Adrenal gland (tissue), 19 donors: ENCODE data around the gene KARS1. TPM values are rescaled to one million over a fixed set of nuclear protein-coding genes. Genes with fewer than 3 reads are reported as not detected.

Experiments used
- DNase-seq, 7 donors: peaks; one replicate each; pipeline ENCODE4 v3.0.0-alpha.2; 2019 to 2020
- H3K27ac ChIP-seq, 5 donors: fragments of 200-600 bp; sonication (generic) in 4 of 5; 1 replicate in 3 of 5; 2 replicates in 2 of 5; pipeline versions ENCODE4 v1.5.1 to v1.8.0; 2016 to 2020; ENCODE audit warnings: mild to moderate bottlenecking in 1 of 5
- H3K27me3 ChIP-seq: fragments of 200-600 bp; 2 replicates; pipeline ENCODE4 v1.8.0; 2021
- H3K36me3 ChIP-seq, 2 donors: fragments of 200-600 bp; replicated peaks in 1 of 2; 1 replicate in 1 of 2; 2 replicates in 1 of 2; pipeline versions ENCODE4 v1.5.1 to v1.8.0; 2018 to 2022
- H3K4me1 ChIP-seq, 2 donors: fragments of 200-600 bp; replicated peaks in 1 of 2; 1 replicate in 1 of 2; 2 replicates in 1 of 2; pipeline versions ENCODE4 v1.5.1 to v1.8.0; 2018 to 2021
- H3K4me3 ChIP-seq, 4 donors: fragments of 200-600 bp; sonication (generic) in 3 of 4; one replicate each; pipeline ENCODE4 v1.5.1; 2016 to 2018
- H3K9me3 ChIP-seq, 3 donors: fragments of 200-600 bp; sonication (generic) in 1 of 3; replicated peaks in 1 of 3; 1 replicate in 2 of 3; 2 replicates in 1 of 3; pipeline versions ENCODE4 v1.5.1 to v1.8.0; 2016 to 2021
- CTCF ChIP-seq, 6 experiments: fragments of 450-650 bp in 4 of 6; fragments of 200-600 bp in 2 of 6; sonication (generic) in 1 of 6; IDR thresholded peaks; 1 replicate in 5 of 6; 2 replicates in 1 of 6; pipeline versions ENCODE4 v1.5.1 to v1.8.0; 2016 to 2021; ENCODE audit warnings: antibody characterized with exemption in 6 of 6, mild to moderate bottlenecking in 2 of 6, moderate library complexity in 1 of 6
- POLR2A ChIP-seq, 2 donors: fragments of 450-650 bp; IDR thresholded peaks; one replicate each; pipeline ENCODE4 v1.6.1; 2017; ENCODE audit warnings: antibody characterized with exemption in 2 of 2, mild to moderate bottlenecking in 2 of 2, moderate library complexity in 1 of 2
- WGBS, 4 donors: extraction: QIAGEN DNeasy Blood & Tissue Kit in 2 of 4; methylation state at CpG; one replicate each; pipeline versions ENCODE4 v1.1.5 to v1.1.7; 2013 to 2017; 5-methylcytosine and 5-hydroxymethylcytosine counted together
- intact Hi-C, 2 donors: fragments of 100-400 bp; cut with DNase I; formaldehyde crosslinking; loops; one replicate each; pipeline versions ENCODE4 v1.14.1 to v1.15.0; 2022 to 2023
- long read RNA-seq, 10 donors: library from polyadenylated mRNA in 3 of 10; unstranded in 2 of 10; stranded (forward) in 1 of 10; transcript quantifications; one replicate each; pipeline ENCODE4 v2.0.0 and lab custom pipeline, GENCODE V29; 2021 to 2026
- polyA plus RNA-seq, 3 donors: library from polyadenylated mRNA; stranded (reverse); fragments of 200-250 nt in 2 of 3; fragments of 350-450 nt in 1 of 3; fragmentation: Illumina TruSeq in 1 of 3; extraction: RNeasy Lipid Tissue Mini Kit (QIAGEN cat#74804) in 1 of 3; gene quantifications; one replicate each; pipeline ENCODE4 v1.2.3, GENCODE V29; 2013 to 2014
- total RNA-seq, 9 donors: library from RNA; depleted of rRNA in 4 of 9; stranded (reverse); fragments of >200 nt in 4 of 9; fragments of 120-200 nt in 1 of 9; fragmentation: NEBNext Ultra II Directional in 1 of 9; extraction: Animal tissue kit (Norgen Biotek cat#: 25700) in 1 of 9; gene quantifications; one replicate each; pipeline versions ENCODE4 v1.1.0 to v1.2.4, GENCODE V29; 2013 to 2023
- donor health status: healthy with polysubstance abuse.
- donor health status: Bipolar disorder and iron deficiency.
- donor health status: DM: yes; HTN: yes; CAD: no.
- donor health status: DM: no; HTN: no; CAD: no.
- donor health status: DM: no; HTN: no; CAD: no.
- donor health status: DM: yes; HTN: yes; CAD: no.

Gene KARS1
- total RNA-seq (100 to 1,000 TPM in 1 of 9 donors, 10 to 100 TPM in 8; 48.4 to 118 (median 81.5) TPM), polyA plus RNA-seq (100 to 1,000 TPM in 1 of 3 donors, 10 to 100 TPM in 2; 59.1 to 156 (median 70.0) TPM)
- long read RNA-seq, donor 1, transcript KARS-211 (2 exons, 589 nt) = minor isoform, 12 of 296 reads
- long read RNA-seq, donor 1, transcript KARS-202 (15 exons, 2,421 nt) = minor isoform, 5 of 296 reads
- long read RNA-seq, donor 1, transcript KARS-201 (14 exons, 2,005 nt) = major isoform, 25 of 296 reads
- long read RNA-seq, donor 1, partial matches to known transcripts = 232 of 296 reads
- long read RNA-seq, donor 1, other reads (novel, unspliced or antisense) = 22 of 296 reads
- long read RNA-seq, donor 2, transcript KARS-201 (14 exons, 2,005 nt) = major isoform, 17 of 215 reads
- long read RNA-seq, donor 2, transcript KARS-211 (2 exons, 589 nt) = minor isoform, 13 of 215 reads
- long read RNA-seq, donor 2, partial matches to known transcripts = 31 of 215 reads
- long read RNA-seq, donor 2, other reads (novel, unspliced or antisense) = 150 of 215 reads
- long read RNA-seq, donor 3, transcript KARS-201 (14 exons, 2,005 nt) = major isoform, 17 of 525 reads
- long read RNA-seq, donor 3, transcript KARS-211 (2 exons, 589 nt) = minor isoform, 7 of 525 reads
- long read RNA-seq, donor 3, partial matches to known transcripts = 311 of 525 reads
- long read RNA-seq, donor 3, other reads (novel, unspliced or antisense) = 186 of 525 reads
- long read RNA-seq, donor 4, transcript KARS-201 (14 exons, 2,005 nt) = major isoform, 32 of 48 reads
- long read RNA-seq, donor 4, partial matches to known transcripts = 9 of 48 reads
- long read RNA-seq, donor 4, other reads (novel, unspliced or antisense) = 1 of 48 reads
- long read RNA-seq, donor 5, transcript KARS-202 (15 exons, 2,421 nt) = minor isoform, 22 of 98 reads
- long read RNA-seq, donor 5, transcript KARS-201 (14 exons, 2,005 nt) = major isoform, 58 of 98 reads
- long read RNA-seq, donor 5, partial matches to known transcripts = 9 of 98 reads
- long read RNA-seq, donor 5, other reads (novel, unspliced or antisense) = 8 of 98 reads
- long read RNA-seq, donor 6, transcript KARS-202 (15 exons, 2,421 nt) = minor isoform, 7 of 45 reads
- long read RNA-seq, donor 6, transcript KARS-201 (14 exons, 2,005 nt) = major isoform, 26 of 45 reads
- long read RNA-seq, donor 6, partial matches to known transcripts = 6 of 45 reads
- long read RNA-seq, donor 6, other reads (novel, unspliced or antisense) = 3 of 45 reads
- long read RNA-seq, donor 7, partial matches to known transcripts = 6 of 15 reads
- long read RNA-seq, donor 7, other reads (novel, unspliced or antisense) = 0 of 15 reads
- long read RNA-seq, donor 8, transcript KARS-201 (14 exons, 2,005 nt) = major isoform, 20 of 31 reads
- long read RNA-seq, donor 8, transcript KARS-211 (2 exons, 589 nt) = minor isoform, 7 of 31 reads
- long read RNA-seq, donor 8, partial matches to known transcripts = 0 of 31 reads
- long read RNA-seq, donor 8, other reads (novel, unspliced or antisense) = 0 of 31 reads
- long read RNA-seq, donor 9, transcript KARS-201 (14 exons, 2,005 nt) = major isoform, 8 of 199 reads
- long read RNA-seq, donor 9, transcript KARS-211 (2 exons, 589 nt) = major isoform, 8 of 199 reads
- long read RNA-seq, donor 9, partial matches to known transcripts = 11 of 199 reads
- long read RNA-seq, donor 9, other reads (novel, unspliced or antisense) = 168 of 199 reads
- long read RNA-seq, donor 10, transcript KARS-201 (14 exons, 2,005 nt) = major isoform, 8 of 173 reads
- long read RNA-seq, donor 10, partial matches to known transcripts = 11 of 173 reads
- long read RNA-seq, donor 10, other reads (novel, unspliced or antisense) = 154 of 173 reads

GRCh38 chr16:75647492-75648264, at the start of gene KARS1, which contains the start of gene TERF2IP:
Gene KARS1, minus strand, starts transcription at chr16:75647665. Its CDS starts 26 bp downstream, at chr16:75647639.
Gene TERF2IP, plus strand, starts transcription at chr16:75647773. Its CDS starts 110 bp downstream, at chr16:75647883.
- Histone ChIP-seq H3K4me3 (peak within 1 kb of the TSS; percentile 78 to 97 (median 92)), H3K36me3 (peaks cover 0 to 14% of the 10 kb centered on the region in 2 donors), H3K4me1 (peaks cover 23 to 47% of the 10 kb centered on the region in 2 donors), H3K9me3 (no peaks in the 10 kb centered on the region), H3K27me3 (no peaks in the 10 kb centered on the region), H3K27ac (peak within 1 kb of the TSS; percentile 90 to 98 (median 96))
- intact Hi-C loops = no loop called here
- peak; percentile 92 to 96 (median 94) for DNase-seq
- WGBS, 4 donors = 0 to 2% (median 0%) methylated on average over 14 to 76 of the region's 76 CpGs
- peak; percentile 92 to 98 for TF ChIP-seq POLR2A (IDR thresholded peaks at IDR 0.05)
- TF ChIP-seq CTCF (IDR thresholded peaks at IDR 0.05) = no peak

GRCh38 chr16:75695708-75696107, 48.2 kb upstream of the KARS1 start:
- WGBS, 4 donors = 74 to 80% (median 79%) methylated on average over 6 of the region's 6 CpGs
- DNase-seq = no peak

More at GRCh38 chr16:75695708-75696107, 48.2 kb upstream of the KARS1 start:
- H3K4me1 ChIP-seq = no peaks in the 10 kb centered on the region
- intact Hi-C loops = no loop called here
- H3K27me3 ChIP-seq = no peaks in the 10 kb centered on the region
- H3K9me3 ChIP-seq = no peaks in the 10 kb centered on the region
- H3K36me3 ChIP-seq = no peaks in the 10 kb centered on the region
- no peak for TF ChIP-seq CTCF (IDR thresholded peaks at IDR 0.05)
- TF ChIP-seq POLR2A (IDR thresholded peaks at IDR 0.05) = no peak
- H3K4me3 ChIP-seq = no peak overlapping the region
- no peak overlapping the region for H3K27ac ChIP-seq
